GM12892 (cell line): Measurements from ENCODE around the gene FASTK.

ENCODE experiments used
- POLR2A ChIP-seq: IDR thresholded peaks from 2 replicates; pipeline ENCODE4 v1.6.1; 2011; ENCODE audit warnings: low read depth, low read length, control low read depth
- POLR2AphosphoS5 ChIP-seq: IDR thresholded peaks from 2 replicates; pipeline ENCODE4 v1.6.1; 2011; ENCODE audit warnings: low read depth, low read length, control low read depth
- TAF1 ChIP-seq: IDR thresholded peaks from 2 replicates; pipeline ENCODE4 v1.6.1; 2011; ENCODE audit warnings: low read depth, mild to moderate bottlenecking, control low read depth, low read length, borderline replicate concordance

DNA sequence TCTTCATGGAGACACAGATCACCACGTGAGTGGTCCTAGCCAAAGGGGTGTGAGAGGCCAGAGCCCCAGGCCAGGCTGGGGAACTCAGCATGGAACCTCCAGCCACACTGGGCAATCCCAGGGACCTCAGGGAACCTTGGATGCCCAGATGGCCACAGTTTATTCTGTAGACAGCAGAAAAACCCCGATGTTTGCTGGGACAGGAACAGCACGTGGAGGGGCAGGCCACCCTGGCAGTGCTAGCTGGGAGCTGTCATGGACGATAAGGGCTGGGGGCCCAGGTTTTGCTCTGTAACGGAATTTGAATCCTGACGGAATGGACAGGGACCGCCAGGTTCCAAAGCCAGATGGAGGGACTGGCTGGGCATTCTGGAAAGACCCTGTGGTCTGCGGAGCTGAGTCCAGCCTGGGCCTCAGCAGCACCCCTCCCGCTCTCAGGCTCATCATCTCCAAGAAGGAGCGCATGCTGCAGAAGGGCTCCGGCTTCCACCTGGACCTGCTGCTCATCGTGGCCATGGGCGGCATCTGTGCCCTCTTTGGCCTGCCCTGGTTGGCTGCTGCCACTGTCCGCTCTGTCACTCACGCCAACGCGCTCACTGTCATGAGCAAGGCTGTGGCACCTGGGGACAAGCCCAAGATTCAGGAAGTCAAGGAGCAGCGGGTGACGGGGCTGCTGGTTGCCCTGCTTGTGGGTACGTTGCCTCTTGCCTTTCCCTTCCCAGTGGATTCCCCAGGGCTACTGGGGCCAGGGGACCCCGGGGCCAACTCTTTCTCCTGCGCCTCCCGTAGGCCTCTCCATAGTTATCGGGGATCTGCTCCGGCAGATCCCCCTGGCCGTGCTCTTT, 5.6 kb downstream of the FASTK start:
- no peak for TF ChIP-seq POLR2A
- no peak for TF ChIP-seq POLR2AphosphoS5
- no peak for TF ChIP-seq TAF1
